SIG-M5 treated with dmso at 0.1 percent for 504 hours (cell line): Measurements from ENCODE around the gene IZUMO1R.
"Not testable (repeated sequence)": the region's sequence is repeated elsewhere in the genome, so short reads cannot be mapped to it uniquely, and the experiment has no call there.

Experiments
- DNase-seq: peaks from one replicate; lab custom pipeline; 2025; ENCODE audit not compliant: unreplicated experiment; lab: John Stamatoyannopoulos, UW

The IZUMO1R gene

DNA sequence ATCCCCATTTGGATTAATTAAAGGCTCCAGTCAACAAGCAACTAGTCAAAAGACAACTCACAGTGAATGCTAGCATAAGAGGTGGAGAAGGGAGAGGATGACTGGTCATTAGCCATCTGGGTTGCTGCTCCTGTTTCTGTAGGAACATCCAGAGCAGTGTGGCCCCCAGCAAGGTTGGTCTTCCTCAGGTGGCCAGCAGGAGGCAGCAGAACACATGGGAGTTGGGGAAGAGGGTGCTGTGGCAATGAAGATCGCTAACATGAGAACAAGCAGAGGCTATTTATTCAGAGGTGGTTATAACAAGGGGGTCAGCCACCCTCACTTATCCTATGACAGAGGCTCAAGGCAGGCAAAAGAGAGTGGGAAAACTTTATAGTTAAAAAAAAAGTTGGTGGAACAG is 21.3 kb downstream of the IZUMO1R start:
- peak; percentile 20 for DNase-seq

DNA sequence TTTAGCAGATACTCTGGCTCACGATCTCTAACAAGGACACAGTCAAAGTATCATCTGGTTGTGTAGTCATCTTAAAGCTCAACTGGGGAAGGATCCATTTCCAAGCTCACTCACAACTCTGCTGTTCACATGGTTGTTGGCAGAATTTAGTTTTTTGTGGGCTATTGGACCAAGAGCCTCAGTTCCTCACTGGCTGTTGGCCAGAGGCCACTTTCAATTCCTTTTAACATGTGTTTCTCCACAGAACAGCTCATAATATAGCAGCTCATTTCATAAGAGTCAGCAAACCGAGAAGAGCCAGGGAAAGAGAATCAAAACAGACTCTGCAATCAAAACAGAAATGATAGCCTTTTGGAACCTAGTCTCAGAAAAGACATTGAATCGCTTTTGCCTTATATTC is 22.6 kb downstream of the IZUMO1R start:
- DNase-seq: peak; percentile 39

DNA sequence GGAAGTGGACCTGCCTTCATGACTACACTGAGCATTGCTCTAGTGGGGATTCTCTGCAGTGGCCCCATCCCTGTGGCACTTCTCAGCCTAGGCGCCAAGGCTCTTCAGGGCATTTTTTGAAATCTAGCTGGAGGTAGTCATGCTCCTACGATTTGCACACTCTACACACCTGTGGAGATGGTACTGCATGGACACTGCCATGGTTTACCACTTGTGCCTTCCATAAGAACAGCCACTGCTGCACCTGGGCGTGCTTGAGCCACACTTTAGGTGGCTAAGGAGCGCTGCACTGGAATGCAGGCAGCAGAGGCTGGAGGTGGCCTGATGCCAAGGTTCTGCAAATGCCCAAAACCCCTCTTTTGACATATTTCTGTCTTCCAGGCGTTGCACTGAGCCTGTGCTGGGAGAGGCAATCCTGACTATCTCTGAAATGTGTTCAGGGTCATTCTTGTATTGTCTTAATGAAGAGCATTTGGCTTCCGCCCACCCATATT is 24.3 kb downstream of the IZUMO1R start:
- no peak for DNase-seq

DNA sequence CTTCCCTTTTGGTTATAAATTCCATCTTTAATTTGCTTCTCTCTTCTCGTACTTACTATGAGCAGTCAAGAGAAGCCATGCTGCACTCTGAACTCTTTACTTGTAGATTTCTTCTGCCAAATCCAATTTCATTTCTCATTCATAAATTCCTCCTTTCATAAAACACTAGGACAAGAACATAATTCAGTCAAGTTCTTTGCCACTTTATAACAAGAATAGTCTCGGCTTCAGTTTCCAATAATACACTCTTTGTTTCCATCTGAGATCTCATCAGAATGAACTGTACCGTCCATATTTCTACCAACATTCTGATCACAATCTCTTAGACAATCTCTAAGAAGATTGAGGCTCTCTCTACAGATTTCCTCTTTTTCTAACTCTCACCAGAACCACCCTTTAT is 25.1 kb downstream of the IZUMO1R start:
- DNase-seq: no peak

DNA sequence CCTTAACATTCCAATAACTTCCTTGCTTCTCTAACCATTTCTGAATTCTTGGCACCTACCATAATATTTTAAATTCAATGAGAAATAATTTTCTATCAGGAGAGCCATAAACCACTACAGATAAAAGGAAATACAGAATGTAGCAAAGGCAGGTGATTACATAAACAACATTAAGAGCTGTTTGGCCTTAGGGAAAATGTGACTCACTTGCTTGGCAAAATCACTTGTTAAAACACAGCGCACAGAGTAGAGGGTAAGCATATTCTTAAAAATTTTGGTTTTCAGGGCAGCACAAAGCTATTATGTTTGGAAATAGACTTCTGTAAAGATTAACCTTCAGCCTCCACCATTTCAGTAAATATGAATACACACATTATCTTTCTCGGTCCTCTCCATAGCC is 26.4 kb downstream of the IZUMO1R start:
- DNase-seq: no peak

DNA sequence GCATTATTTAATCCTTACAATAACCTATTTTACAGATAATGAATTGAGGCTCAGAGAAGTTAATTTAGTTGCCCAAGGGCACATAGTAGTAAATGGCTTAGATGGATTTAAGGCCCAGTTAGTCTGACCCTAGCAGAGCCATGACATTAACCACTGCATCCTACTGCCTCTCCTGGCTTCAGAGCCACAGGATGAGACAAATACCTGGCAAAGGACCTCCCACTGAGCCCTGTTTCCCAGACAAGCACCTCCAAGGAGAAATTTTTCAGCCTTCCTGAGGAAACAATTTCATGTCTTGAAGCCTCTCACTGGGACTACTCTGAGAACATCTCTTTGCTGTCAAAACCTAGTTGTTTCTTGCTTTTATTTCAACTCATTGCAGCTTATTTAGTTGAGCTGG is 28.4 kb downstream of the IZUMO1R start:
- DNase-seq: no peak

DNA sequence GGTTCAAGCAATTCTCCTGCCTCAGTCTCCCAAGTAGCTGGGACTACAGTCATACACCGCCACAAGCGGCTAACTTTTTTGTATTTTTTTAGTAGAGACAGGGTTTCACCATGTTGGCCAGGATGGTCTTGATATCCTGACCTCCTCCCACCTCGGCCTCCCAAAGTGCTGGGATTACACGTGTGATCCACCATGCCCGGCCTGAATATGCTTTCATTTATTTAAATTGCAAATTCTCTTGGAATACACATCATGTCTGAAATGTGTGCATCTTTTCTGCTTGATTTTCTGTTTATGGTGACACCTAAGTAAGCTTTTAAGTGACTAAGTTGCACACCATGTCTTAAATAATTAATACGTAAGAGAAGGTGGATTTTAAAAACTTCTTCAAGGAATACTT is 31.7 kb downstream of the IZUMO1R start:
- DNase-seq: no peak

DNA sequence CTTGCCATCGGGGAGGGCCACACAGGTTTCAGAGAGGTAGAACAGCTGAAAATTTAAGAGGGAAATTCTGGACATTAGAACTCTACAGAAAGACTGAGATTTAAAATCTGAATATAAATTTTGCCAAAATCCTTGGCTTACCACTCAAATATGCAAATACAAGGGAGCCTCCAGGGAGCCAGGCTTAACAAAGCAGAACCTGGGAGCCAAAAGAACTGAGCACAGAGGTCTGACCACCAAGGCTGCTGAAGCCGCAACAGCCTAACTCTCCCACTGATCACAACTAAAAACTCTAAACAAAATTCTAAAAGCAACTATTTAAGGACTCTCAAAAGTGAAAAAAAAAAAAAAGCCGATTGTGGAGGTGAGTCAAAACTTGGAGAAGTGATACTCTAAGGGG is 34.3 kb downstream of the IZUMO1R start:
- DNase-seq: no peak

DNA sequence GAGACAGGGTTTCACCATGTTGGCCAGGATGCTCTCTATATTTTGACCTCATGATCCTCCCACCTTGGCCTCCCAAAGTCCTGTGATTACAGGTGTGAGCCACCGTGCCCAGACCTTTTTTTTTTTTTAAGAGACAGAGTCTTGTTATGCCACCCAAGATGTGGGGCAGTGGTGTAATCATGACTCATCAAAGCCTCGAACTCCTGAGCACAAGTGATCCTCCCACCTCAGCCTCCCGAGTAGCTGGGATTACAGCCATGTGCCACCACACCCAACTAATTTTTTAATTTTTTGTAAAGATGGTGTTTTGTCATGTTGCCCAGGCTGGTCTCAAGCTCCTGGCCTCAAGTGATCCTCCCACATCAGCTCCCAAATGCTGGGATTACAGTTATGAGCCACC is 37.9 kb downstream of the IZUMO1R start:
- no peak for DNase-seq

DNA sequence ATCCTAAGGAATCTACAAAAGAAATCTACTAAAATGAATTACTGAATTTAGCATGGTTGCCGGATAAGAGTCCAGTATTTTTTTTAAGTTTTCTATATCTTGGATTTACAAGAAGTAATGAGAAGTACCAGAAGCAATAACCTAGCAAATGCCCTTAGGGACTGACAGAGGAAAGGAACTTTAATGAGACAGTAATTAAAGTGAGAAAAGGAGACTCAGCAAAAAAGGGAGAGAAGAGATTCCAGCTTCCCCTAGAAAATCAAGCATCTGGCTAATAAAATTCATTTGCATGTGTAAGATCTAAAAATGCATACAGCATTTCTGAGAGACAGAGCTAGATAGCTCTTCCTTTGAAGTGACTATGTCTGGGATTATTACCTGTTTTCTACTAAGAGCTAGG is 39.1 kb downstream of the IZUMO1R start:
- no peak for DNase-seq

DNA sequence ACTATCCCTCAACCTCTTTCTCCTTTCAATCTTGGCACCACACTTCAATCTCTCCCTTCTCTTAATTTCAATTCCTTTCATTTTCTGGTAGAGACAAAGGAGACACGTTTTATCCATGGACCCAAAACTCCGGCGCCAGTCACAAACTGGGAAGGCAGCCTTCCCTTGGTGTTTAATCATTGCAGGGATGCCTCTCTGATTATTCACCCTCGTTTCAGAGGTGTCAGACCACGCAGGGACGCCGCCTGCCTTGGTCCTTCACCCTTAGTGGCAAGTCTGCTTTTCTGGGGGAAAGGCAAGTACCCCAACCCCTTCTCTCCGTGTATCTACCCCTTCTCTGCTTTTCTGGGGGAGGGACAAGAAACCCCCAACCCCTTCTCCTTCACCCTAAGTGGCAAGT is 41.9 kb downstream of the IZUMO1R start:
- DNase-seq: not testable (repeated sequence)

DNA sequence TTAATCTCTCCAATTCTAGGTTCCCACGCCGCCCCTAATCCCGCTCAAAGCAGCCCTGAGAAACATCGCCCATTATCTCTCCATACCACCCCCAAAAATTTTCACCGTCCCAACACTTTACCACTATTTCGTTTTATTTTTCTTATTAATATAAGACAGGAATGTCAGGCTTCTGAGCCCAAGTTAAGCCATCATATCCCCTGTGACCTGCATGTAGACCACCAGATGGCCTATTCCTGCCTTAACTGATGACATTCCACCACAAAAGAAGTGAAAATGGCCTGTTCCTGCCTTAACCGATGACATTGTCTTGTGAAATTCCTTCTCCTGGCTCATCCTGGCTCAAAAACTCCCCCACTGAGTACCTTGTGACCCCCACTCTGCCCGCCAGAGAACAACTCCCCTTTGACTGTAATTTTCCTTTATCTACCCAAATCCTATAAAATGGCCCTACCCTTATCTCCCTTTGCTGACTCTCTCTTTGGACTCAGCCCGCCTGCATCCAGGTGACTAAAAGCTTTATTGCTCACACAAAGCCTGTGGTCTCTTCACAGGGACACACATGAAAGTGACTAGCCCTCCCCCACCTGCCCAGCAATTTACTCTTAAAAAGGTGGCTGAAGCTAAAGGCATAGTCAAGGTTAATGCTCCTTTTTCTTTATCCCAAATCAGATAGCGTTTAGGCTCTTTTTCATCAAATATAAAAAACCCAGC is 46.6 kb downstream of the IZUMO1R start:
- not testable (repeated sequence) for DNase-seq
